ENCODE data around the gene TMC1.

GRCh38 chr9:72701510-72701909 lies 180.1 kb downstream of the TMC1 start:
- TF ChIP-seq GATA2 (IDR thresholded peaks at IDR 0.05; ENCODE audit: low read depth, low read length) = no peak
- TF ChIP-seq GATA3 (IDR thresholded peaks at IDR 0.05; ENCODE audit: low read depth, low read length) = no peak

All from SH-SY5Y (cell line).